GM18867 (cell line): ENCODE data around the gene THAP11.
"Not testable (repeated sequence)": the region's sequence is repeated elsewhere in the genome, so short reads cannot be mapped to it uniquely, and the experiment has no call there.

Experiments
- ATAC-seq: cut with Tn5 transposase; IDR thresholded peaks from one replicate; pipeline ENCODE4 v1.9.1; 2021; ENCODE audit warnings: mild to moderate bottlenecking, moderate library complexity; ENCODE audit not compliant: unreplicated experiment

Gene THAP11

GRCh38 chr16:67861877-67862276 is 19.8 kb downstream of the THAP11 start:
- ATAC-seq, result no peak

DNA sequence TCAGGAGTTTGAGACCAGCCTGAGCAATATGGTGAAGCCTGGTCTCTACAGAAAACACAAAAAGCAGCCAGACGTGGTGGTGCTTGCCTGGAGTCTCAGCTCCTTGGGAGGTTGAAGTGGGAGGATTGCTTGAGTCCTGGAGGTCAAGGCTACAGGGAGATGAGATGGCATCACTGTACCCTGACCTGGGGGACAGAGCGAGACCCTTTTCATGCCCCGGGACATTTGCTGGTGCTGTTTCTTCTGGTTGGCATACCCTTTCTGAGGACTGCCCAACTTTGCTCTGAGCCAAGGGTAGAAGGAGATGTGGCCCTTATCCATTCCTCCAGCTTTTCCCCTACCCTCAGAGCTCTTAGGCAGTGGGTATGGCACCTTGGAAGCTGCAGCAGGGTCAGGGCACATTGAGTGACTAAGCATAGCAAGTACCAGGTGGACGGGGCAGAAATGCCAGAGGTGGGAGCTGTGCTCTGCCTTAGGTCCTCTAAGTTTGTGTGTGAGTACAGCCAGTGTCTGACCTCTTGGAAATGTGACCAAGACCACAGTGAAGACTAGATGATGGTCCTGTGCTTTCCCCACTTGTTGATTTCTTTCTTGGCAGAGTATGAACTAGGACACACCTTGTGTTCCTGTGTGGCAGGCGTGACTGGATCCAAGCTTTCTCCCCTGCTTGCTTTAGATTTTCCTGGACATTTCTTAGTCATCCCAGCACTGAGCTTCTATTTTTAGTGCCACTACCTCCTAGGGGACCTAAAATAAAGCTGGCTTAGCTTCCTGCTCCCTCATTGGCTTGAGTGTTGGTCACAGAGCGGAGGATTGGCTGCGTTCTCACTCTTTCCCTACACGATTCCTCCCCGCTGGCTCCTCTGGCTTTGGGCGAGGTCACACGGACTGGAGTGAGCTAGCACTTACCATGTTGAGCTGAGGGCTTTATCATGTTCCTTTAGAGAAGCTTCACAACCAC is 20.8 kb downstream of the THAP11 start:
- ATAC-seq, result no peak

DNA sequence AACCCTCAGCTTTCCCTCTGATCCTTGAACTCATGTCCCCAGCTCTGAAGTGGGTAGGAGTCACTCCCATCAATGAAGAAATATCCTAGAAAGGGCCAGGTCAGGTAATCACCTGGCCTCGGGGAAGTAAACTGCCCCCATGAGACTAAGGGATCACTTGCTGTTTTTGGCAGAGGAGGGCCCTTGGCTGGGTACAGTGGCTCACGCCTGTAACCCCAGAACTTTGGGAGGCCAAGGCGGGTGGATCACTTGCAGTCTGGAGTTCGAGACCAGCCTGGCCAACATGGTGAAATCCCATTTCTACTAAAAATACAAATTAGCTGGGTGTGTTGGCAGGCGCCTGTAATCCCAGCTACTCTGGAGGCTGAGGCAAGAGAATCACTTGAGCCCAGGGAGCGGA is 21.9 kb downstream of the THAP11 start:
- ATAC-seq, result not testable (repeated sequence)

DNA sequence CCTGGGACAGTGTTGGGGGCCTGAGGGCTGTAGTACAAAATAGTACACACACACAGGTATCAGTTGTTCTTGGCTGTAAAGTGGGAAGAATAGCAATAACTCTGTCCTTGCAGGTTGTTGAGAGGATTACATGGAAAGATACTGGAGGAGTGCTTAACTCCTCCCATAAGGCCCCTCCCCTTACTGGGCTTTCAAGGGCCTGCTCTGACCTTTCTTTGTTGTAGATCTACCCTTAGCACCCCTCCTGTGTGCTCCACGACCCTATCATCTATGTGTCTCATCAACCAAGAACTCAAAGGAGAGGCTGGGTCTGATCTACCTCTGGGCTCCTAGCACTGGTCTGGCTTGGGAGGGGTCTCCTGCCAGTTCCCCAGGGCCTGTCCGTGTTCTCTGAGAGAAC is 22.5 kb downstream of the THAP11 start:
- no peak for ATAC-seq

DNA sequence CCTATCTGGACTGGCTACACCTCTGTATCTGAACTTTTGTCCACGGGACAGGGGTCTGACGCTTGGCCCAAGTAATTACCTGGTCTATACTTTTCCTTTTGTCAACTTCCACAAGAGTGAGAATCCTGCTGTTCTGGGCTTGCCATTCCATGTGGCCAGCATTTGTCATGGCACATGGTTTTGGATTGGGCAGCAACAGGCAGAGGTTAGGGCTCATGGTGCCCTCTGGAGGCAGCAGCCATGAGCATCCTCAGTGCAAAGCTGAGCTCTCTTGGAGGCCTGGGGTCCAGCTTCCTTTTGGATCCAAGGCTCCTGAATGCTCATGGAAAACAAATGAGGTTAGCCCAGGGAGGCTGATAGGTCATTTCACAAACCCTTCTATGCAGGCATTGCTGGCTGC is 23.2 kb downstream of the THAP11 start:
- ATAC-seq, result no peak

GRCh38 chr16:67868290-67868689 is 26.2 kb downstream of the THAP11 start:
- no peak for ATAC-seq

- ATAC-seq, result no peak
Measured at GRCh38 chr16:67869653-67870052, 27.5 kb downstream of the THAP11 start.

GRCh38 chr16:67871256-67871655 is 29.1 kb downstream of the THAP11 start:
- ATAC-seq, result no peak

DNA sequence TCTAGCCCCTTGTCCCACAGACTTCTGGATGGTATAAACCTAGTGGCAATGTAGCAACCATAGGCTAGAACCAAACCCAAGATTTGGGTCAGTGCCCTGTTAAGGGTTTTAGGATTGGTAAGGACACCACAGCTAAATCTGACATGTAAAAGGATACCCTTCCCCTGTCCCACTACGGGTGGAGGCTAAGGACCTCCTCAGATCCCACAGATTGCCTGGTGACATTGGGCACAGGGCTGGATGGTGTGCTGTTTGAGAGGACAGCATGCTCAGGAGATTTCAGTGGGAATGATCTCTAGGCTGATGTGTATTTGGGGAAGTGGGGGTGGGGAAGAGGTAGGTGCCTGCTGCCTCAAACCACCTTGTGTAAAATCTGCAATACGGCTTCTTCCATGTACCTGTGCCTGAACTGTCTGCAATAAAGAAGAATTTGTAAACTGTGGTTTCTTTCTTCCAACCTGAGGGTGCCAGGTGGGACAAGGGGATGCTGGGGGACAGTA is 30.1 kb downstream of the THAP11 start:
- ATAC-seq, result no peak

DNA sequence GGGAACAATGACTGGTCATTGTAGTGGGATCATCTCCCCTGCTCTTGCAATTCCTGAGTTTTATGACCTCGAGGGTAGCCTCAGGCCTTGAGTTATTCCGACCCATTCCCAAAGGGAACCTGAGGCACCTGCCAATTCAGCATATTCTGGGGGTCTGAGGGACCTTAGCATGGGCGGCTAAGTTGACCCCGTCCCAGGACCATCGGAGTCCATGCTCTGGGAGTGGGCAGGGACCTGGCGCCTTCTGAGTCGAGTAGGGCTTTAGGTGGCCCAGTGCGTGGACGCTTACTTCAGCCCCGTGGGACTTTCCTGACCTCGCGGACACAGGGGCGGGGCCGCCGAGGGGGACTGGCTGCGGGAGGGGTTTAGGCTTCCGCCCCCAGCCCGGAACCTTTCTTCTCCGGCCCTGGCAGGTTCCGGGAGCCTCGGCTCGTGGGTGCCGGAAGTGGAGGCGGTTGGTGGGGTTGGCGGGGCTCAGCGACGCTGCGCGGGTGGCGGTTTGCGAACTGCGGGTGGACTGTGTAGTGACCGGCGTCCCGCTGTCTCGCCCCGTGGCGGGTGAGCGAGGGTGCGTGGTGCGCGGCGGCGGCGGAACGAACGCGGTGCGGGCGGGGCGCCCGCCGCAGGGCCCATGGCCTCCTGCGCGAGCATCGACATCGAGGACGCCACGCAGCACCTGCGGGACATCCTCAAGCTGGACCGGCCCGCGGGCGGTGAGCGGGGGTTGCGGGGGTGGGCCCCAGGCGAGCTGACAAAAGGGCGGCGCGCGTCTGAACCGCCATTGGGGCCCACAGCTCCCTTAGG is 30.7 kb downstream of the THAP11 start, which contains the start of gene EDC4:
Gene EDC4 (plus strand): TSS at position 422 of the 804 bp plus-strand sequence. CDS start 210 bp downstream, at position 632.
- ATAC-seq, result peak; percentile 77

- ATAC-seq, result no peak
Measured at GRCh38 chr16:67873435-67874370, 31.6 kb downstream of the THAP11 start.

GRCh38 chr16:67874372-67874771 is 32.3 kb downstream of the THAP11 start:
- no peak for ATAC-seq

- no peak for ATAC-seq
Measured at GRCh38 chr16:67877064-67877463, 34.9 kb downstream of the THAP11 start.

DNA sequence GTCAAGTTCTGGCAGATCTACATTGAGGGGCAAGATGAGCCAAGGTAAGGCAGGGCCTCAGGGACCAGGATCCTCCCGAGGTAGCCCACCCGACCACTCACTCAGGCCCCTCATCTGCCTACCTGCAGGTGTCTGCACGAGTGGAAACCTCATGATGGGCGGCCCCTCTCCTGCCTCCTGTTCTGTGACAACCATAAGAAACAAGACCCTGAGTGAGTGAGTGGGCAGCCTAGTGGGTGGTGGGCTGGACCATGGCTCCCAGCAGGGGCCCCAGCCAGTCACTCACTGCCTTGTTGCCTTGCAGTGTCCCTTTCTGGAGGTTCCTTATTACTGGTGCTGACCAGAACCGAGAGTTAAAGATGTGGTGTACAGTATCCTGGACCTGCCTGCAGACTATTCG is 36.1 kb downstream of the THAP11 start:
- no peak for ATAC-seq

DNA sequence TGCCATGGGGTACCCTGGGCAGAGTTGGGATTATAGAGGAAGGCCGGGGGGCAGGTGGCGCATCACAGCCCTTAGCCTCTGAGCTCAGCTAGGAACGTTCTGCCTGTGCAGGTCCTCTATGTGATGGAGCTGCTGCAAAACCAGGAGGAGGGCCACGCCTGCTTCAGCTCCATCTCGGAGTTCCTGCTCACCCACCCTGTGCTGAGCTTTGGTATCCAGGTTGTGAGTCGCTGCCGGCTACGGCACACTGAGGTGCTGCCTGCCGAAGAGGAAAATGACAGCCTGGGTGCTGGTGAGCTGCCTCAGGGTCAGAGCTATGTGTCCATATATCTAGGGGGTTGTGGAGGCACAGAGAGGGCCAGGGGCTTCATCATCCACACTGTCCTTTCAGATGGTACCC is 36.7 kb downstream of the THAP11 start:
- ATAC-seq, result no peak

GRCh38 chr16:67879462-67879861 is 37.3 kb downstream of the THAP11 start:
- ATAC-seq, result no peak

DNA sequence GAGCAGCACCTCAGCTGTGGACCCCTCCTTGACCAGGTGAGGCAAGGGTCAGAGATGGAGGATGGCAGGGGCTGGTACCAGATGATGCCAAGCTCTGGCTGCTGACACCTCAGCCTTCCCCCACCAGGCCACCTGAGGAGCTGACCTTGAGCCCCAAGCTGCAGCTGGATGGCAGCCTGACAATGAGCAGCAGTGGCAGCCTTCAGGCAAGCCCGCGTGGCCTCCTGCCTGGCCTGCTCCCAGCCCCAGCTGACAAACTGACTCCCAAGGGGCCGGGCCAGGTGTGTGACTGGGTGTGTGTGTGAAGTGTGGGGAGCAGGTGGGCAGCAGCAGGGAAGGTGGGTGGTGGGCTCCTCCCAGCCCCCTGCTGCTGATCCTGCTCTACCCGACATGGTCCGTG is 37.8 kb downstream of the THAP11 start:
- no peak for ATAC-seq

DNA sequence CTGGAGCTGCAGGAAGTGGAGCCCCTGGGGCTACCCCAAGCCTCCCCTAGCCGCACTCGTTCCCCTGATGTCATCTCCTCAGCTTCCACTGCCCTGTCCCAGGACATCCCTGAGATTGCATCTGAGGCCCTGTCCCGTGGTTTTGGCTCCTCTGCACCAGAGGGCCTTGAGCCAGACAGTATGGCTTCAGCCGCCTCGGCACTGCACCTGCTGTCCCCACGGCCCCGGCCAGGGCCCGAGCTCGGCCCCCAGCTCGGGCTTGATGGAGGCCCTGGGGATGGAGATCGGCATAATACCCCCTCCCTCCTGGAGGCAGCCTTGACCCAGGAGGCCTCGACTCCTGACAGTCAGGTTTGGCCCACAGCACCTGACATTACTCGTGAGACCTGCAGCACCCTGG is 38.5 kb downstream of the THAP11 start:
- no peak for ATAC-seq

DNA sequence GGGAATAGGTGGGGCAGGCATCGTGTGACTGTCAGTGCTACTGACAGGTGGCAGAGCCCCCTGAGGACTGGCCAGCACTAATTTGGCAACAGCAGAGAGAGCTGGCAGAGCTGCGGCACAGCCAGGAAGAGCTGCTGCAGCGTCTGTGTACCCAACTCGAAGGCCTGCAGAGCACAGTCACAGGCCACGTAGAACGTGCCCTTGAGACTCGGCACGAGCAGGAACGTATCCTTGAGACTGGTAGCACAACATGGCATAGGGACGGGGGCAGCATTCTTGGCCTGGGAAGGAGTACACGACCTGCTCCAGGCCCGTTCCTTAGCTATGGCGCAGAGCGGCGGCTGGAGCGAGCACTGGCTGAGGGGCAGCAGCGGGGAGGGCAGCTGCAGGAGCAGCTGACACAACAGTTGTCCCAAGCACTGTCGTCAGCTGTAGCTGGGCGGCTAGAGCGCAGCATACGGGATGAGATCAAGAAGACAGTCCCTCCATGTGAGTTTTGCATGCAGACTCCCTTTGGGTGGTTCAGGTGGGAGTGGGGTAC is 39.6 kb downstream of the THAP11 start:
- ATAC-seq, result no peak
